ENCODE data around the gene TTC12. TPM values are rescaled to one million over a fixed set of nuclear protein-coding genes. Genes with fewer than 3 reads are reported as not detected.

TTC12 gene
- total and polyA plus RNA-seq, 9 of the 15 experiments (the other 6 are each of a cell fraction or from before 2014, with no cell fraction given): 5.1 to 19.9 (median 13.4) TPM

- Histone ChIP-seq H3K9ac (ENCODE audit: insufficient read depth in 1 of 2, low read depth in 2 of 2, low read length in 2 of 2) (no peak overlapping the region), H3K4me2 (ENCODE audit: insufficient read depth, low read length) (no peak overlapping the region), H3K9me3 (replicated peaks; ENCODE audit: control insufficient read depth, insufficient read depth, low read depth, low read length) (no peaks in the 10 kb centered on the region), H3K79me2 (ENCODE audit: control insufficient read depth, insufficient read depth, low read length) (no peaks in the 10 kb centered on the region), H3K4me3 (no peak overlapping the region), H3K4me1 (replicated peaks in 1 of 2; ENCODE audit: control insufficient read depth in 2 of 2, insufficient read depth in 2 of 2, low read length in 2 of 2) (no peaks in the 10 kb centered on the region), H3K27me3 (ENCODE audit: control insufficient read depth in 2 of 2, insufficient read depth in 2 of 2, low read length in 2 of 2) (peaks cover 36 to 52% of the 10 kb centered on the region in 2 experiments), H3K27ac (ENCODE audit: extremely low read depth, low read depth, low read length) (no peak overlapping the region), H3K36me3 (ENCODE audit: control insufficient read depth, insufficient read depth, low read length) (no peaks in the 10 kb centered on the region), H4K20me1 (replicated peaks; ENCODE audit: control insufficient read depth, insufficient read depth, low read length) (no peaks in the 10 kb centered on the region), H3K9me1 (ENCODE audit: control insufficient read depth, insufficient read depth, low read length) (no peaks in the 10 kb centered on the region), H2AFZ (ENCODE audit: low read depth, low read length) (0 out of 2 replicates have a peak overlapping the region, but pooled peaks have one; percentile 68)
- no peak for FAIRE-seq
- no TSS peak for BruUV-seq (replicated peaks)
- no peak for DNase-seq (ENCODE audit: extremely low read depth in 1 of 4, low spot score in 3 of 4)
- CTCF ChIA-PET (ENCODE audit: low intra/inter-chr PET ratio): no interaction called here
- POLR2A ChIA-PET: no interaction called here
- intact Hi-C loops (cut with micrococcal nuclease): no loop called here
- no peak for TF ChIP-seq HDAC6 (IDR thresholded peaks at IDR 0.05; ENCODE audit: low read depth, low read length)
- no peak for TF ChIP-seq E2F8 (IDR thresholded peaks at IDR 0.05; ENCODE audit: low read depth, partially characterized antibody)
- no peak for TF ChIP-seq DPF2 (IDR thresholded peaks at IDR 0.05)
- TF ChIP-seq, protein P1, sequence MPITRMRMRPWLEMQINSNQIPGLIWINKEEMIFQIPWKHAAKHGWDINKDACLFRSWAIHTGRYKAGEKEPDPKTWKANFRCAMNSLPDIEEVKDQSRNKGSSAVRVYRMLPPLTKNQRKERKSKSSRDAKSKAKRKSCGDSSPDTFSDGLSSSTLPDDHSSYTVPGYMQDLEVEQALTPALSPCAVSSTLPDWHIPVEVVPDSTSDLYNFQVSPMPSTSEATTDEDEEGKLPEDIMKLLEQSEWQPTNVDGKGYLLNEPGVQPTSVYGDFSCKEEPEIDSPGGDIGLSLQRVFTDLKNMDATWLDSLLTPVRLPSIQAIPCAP (CRISPR knock-in tag; IDR thresholded peaks at IDR 0.05; ENCODE audit: borderline replicate concordance): no peak
- no peak for TF ChIP-seq ETS2 (tag; IDR thresholded peaks at IDR 0.05; ENCODE audit: borderline replicate concordance, poor library complexity, severe bottlenecking)
- TF ChIP-seq PHB2 (IDR thresholded peaks at IDR 0.05; ENCODE audit: low read depth): no peak
- TF ChIP-seq ZNF583 (CRISPR knock-in tag; IDR thresholded peaks at IDR 0.05): no peak
- no peak for TF ChIP-seq PHTF2 (CRISPR knock-in tag; IDR thresholded peaks at IDR 0.05)
- TF ChIP-seq ESRRB (CRISPR knock-in tag; IDR thresholded peaks at IDR 0.05; ENCODE audit: borderline replicate concordance): no peak
- ATAC-seq: no peak
- in situ Hi-C loops (cut with MboI): no loop called here
- WGBS (ENCODE audit: insufficient coverage, low coverage, missing lambda C conversion rate): 0% methylated on average over 7 of the region's 7 CpGs
Measured at GRCh38 chr11:113275602-113276001, 38.8 kb upstream of the TTC12 start.
